OCI-LY3 (cell line): ENCODE measurements around the gene CCNI.

ENCODE experiments used
- EZH2phosphoT487 ChIP-seq: fragments of 200-600 bp; shearing (Covaris generic); IDR thresholded peaks from 2 replicates; pipeline ENCODE4 v1.6.1; 2018; ENCODE audit warnings: antibody characterized with exemption, mixed run types, low read depth
- TF ChIP-seq, protein P1 (sequence below): fragments of 200-600, 300-600 bp; sonication (generic); IDR thresholded peaks from 2 replicates; pipeline ENCODE4 v1.5.1; 2014; ENCODE audit warnings: antibody characterized with exemption, low read length, low read depth

DNA sequence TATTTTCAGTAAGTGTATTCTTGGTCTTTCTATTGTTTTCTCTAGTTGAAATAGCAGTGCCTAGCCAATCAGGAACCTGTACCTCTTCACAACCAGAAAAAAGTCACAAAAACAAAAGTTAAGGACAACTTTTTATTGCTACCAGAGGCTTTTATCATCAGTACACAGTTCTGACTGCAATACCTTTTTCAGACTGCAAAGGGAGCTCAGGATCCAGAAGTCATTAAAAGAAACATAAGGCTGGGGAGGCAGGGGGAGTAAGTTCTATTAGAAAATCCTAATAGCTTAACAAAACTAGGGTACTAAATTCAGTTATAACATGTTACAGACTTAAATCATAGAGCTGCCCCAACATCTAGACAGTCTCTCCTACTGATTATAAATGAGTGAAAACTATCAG lies 28.8 kb downstream of the CCNI start:
- TF ChIP-seq, protein P1, sequence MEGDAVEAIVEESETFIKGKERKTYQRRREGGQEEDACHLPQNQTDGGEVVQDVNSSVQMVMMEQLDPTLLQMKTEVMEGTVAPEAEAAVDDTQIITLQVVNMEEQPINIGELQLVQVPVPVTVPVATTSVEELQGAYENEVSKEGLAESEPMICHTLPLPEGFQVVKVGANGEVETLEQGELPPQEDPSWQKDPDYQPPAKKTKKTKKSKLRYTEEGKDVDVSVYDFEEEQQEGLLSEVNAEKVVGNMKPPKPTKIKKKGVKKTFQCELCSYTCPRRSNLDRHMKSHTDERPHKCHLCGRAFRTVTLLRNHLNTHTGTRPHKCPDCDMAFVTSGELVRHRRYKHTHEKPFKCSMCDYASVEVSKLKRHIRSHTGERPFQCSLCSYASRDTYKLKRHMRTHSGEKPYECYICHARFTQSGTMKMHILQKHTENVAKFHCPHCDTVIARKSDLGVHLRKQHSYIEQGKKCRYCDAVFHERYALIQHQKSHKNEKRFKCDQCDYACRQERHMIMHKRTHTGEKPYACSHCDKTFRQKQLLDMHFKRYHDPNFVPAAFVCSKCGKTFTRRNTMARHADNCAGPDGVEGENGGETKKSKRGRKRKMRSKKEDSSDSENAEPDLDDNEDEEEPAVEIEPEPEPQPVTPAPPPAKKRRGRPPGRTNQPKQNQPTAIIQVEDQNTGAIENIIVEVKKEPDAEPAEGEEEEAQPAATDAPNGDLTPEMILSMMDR = 0 out of 2 replicates have a peak, but pooled peaks have one; percentile 8
- no peak for TF ChIP-seq EZH2phosphoT487
